GM13977 (cell line): ENCODE results near the gene PRKCE.

ENCODE experiments used
- DNase-seq: peaks from one replicate; pipeline ENCODE4 v3.0.0; 2012; ENCODE audit warnings: low spot score
- in situ Hi-C: fragments of 300-500 bp; cut with MboI; formaldehyde crosslinking; loops from one replicate; pipeline ENCODE4 v1.12.0; 2022; ENCODE audit warnings: low sequenced_read_pairs, low pct_unique_long_range_greater_than_20kb, mixed read lengths, inconsistent platforms; ENCODE audit not compliant: unreplicated experiment
- TF ChIP-seq, protein P1 (sequence below): IDR thresholded peaks from 2 replicates; pipeline ENCODE4 v1.5.1; 2012; ENCODE audit warnings: mild to moderate bottlenecking, control low read depth; ENCODE audit not compliant: insufficient read depth; ENCODE audit errors: extremely low read depth, missing control alignments

Gene PRKCE

DNA sequence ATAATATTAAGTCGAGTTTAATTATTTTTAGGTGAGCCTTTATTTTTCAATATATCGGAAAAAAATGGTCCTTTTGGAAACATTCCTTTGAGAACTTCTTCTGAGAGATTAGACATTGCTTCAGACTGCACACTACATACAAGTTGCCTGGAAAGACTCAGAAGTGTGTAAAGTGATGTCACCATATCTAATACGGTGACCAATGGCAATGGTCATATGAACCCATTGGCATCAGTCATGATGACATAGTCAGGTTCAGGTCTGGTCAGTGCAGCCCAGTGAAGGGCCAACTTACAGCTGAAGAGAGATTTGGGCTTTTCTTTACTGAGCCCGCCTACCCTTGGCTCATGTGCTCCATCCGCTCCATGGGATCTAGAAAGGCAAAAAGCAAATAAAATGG is 362.3 kb downstream of the PRKCE start:
- in situ Hi-C loops: loop anchor here (25.0 kb wide), 1 partner anchor 624 kb away; no protein-coding TSS in a partner anchor
- no peak for DNase-seq
- TF ChIP-seq, protein P1, sequence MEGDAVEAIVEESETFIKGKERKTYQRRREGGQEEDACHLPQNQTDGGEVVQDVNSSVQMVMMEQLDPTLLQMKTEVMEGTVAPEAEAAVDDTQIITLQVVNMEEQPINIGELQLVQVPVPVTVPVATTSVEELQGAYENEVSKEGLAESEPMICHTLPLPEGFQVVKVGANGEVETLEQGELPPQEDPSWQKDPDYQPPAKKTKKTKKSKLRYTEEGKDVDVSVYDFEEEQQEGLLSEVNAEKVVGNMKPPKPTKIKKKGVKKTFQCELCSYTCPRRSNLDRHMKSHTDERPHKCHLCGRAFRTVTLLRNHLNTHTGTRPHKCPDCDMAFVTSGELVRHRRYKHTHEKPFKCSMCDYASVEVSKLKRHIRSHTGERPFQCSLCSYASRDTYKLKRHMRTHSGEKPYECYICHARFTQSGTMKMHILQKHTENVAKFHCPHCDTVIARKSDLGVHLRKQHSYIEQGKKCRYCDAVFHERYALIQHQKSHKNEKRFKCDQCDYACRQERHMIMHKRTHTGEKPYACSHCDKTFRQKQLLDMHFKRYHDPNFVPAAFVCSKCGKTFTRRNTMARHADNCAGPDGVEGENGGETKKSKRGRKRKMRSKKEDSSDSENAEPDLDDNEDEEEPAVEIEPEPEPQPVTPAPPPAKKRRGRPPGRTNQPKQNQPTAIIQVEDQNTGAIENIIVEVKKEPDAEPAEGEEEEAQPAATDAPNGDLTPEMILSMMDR: no peak

DNA sequence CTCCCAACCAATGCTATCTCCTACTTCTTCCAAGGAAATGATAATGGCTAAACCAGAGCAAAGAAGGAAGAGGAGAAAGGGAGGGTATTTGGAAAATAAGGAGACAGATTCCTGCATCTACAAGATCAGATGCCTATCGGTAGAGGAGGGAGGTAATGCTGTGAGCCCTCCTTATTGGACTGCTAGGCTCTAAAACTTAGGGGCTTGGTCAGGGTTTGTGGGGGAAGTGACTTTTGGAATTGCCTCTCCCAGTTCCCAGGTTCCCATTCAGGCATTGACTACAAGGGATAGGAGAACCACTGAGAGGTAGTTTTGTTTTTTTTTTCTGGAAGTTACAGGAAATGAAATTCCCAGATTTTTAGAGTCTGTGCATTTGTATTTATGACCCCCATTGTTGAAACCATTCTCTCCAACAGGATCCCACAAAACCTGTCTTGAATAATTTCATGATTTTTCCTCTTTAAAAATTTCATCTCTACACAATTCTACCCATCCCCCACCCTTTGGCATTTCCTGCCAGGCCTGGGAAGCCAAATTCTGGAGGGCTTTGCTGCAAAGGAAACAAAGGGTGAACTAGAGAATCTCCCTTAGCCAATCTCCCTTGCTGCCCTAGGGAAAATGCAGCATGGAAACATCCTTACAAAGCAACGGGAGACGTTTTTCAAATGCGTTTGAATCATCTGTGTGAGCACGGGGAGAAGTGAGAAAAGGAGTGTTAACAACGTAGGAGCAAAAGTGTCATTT is 363.6 kb downstream of the PRKCE start:
- TF ChIP-seq, protein P1: no peak
- in situ Hi-C loops: loop anchor here (25.0 kb wide), 1 partner anchor 622 kb away; no protein-coding TSS in a partner anchor
- DNase-seq: no peak

- TF ChIP-seq, protein P1: no peak
- DNase-seq: no peak
- in situ Hi-C loops: loop anchor here (25.0 kb wide), 1 partner anchor 622 kb away; no protein-coding TSS in a partner anchor
These were observed 364.2 kb downstream of the PRKCE start for GRCh38 chr2:46015671-46016070.

DNA sequence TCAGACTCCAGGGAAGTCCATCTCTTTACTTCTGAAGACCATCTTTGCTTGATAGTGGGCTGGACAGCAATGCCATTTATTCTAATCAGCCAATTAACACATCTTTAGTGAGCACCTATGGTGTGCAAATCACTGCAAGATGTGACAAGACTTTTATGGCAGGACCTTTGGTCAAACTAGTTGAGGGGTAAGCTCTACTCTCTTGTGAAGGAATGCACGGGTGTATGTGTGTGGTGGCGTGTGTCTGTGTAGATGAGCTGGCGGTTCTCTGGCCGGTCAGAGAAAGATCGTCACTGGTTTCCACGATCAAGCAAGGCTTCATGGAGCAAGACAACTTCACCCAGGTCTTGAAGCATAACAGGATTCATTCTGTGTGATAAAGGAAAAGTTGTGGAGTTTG is 364.6 kb downstream of the PRKCE start:
- in situ Hi-C loops: loop anchor here (25.0 kb wide), 1 partner anchor 621 kb away; no protein-coding TSS in a partner anchor
- no peak for DNase-seq
- TF ChIP-seq, protein P1: no peak

DNA sequence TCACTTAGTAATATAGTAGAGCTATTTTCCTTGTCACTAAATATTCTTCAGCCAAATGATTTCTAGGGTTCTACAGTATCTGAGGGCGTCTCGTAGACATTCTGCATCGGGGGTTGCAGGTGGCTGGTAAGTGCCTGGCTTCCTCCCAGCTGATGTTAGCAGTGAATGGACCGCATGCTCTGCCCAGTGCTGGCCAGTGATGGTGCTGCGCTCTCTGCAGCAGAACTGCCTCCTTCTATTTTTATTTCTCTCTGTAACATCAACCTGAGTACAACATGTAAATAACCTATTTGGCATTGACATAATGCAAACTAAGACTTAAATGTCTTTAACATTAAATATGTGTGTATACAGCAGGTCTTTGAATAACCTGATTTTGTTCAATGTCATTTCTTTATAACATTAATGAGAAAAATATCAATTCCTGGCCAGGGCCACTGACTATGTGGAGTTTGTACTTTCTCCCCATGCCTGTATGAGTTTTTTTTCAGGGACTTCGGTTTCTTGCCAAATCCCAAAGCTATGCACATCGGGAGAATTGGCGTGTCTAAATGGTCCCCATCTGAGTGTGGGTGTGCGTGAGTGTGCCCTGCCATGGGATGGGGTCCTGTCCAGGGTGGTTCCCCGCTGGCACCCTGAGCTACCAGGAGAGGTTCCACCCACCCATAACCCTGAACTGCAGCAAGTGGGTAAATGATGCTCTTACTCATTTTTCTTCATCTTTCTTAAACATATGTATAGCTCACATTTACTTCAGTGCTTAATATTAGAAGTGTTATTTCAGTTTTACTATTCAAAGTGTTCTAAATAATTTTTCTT is 367.5 kb downstream of the PRKCE start:
- in situ Hi-C loops: loop anchor here (25.0 kb wide), 1 partner anchor 618 kb away; no protein-coding TSS in a partner anchor
- TF ChIP-seq, protein P1: no peak
- DNase-seq: no peak

DNA sequence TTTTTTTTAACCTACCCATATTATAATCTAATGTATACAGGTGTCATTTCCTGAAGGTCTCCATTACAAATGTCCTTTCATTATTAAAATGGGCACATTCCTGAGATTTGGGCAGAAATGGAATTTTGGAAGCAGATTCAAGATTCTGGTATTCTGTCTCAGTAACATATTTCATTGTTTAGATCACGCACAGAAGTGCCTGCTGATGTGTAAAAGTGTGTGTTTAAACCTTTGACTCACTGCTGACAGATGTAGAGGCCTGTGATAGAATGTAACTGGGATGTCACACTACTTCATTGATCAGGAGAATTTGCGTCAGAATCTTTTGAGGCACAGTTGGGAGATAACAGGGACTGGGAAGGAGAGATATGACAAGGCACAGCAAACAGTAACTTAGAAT is 368.9 kb downstream of the PRKCE start:
- in situ Hi-C loops: loop anchor here (25.0 kb wide), 1 partner anchor 617 kb away; no protein-coding TSS in a partner anchor
- TF ChIP-seq, protein P1: no peak
- DNase-seq: no peak
